Osteocyte (in vitro differentiated cells): ENCODE data around the gene DSTN. TPM values are rescaled to one million over a fixed set of nuclear protein-coding genes. Genes with fewer than 3 reads are reported as not detected.

Experiments used
- DNase-seq: peaks from one replicate; pipeline ENCODE4 v3.0.0; 2021; ENCODE audit warnings: mixed read lengths; ENCODE audit not compliant: unreplicated experiment; ENCODE audit errors: extremely low spot score
- H3K27ac Mint-ChIP-seq: one replicate; pipeline ENCODE4 v1.8.0; 2021; ENCODE audit warnings: mild to moderate bottlenecking, mixed read lengths; ENCODE audit not compliant: unreplicated experiment
- H3K27me3 Mint-ChIP-seq: one replicate; pipeline ENCODE4 v1.8.0; 2021; ENCODE audit warnings: mixed read lengths; ENCODE audit not compliant: unreplicated experiment
- H3K36me3 Mint-ChIP-seq: one replicate; pipeline ENCODE4 v1.8.0; 2021; ENCODE audit warnings: mixed read lengths; ENCODE audit not compliant: unreplicated experiment
- H3K4me1 Mint-ChIP-seq: one replicate; pipeline ENCODE4 v1.8.0; 2021; ENCODE audit warnings: mixed read lengths; ENCODE audit not compliant: unreplicated experiment
- H3K4me3 Mint-ChIP-seq: one replicate; pipeline ENCODE4 v1.8.0; 2021; ENCODE audit warnings: mild to moderate bottlenecking, moderate library complexity, mixed read lengths; ENCODE audit not compliant: unreplicated experiment
- H3K9me3 Mint-ChIP-seq: one replicate; pipeline ENCODE4 v1.8.0; 2021; ENCODE audit warnings: mixed read lengths; ENCODE audit not compliant: unreplicated experiment
- CTCF ChIP-seq: fragments of 200-600 bp; sonication (generic); IDR thresholded peaks from 2 replicates; pipeline ENCODE4 v1.5.0; 2021; ENCODE audit warnings: antibody characterized with exemption, mild to moderate bottlenecking, moderate library complexity
- total RNA-seq: library from RNA; stranded (reverse); gene quantifications from 2 replicates; pipeline ENCODE4 v1.2.1, GENCODE V29; 2021

The DSTN gene
- total RNA-seq, 1 donor from 2014 or later, result 684 TPM

GRCh38 chr20:17543531-17544131 is 26.2 kb upstream of the DSTN start:
- DNase-seq, result no peak
- Mint-ChIP-seq H3K9me3 (no peaks in the 10 kb centered on the region), H3K27me3 (no peaks in the 10 kb centered on the region), H3K4me1 (peaks cover 71% of the 10 kb centered on the region), H3K36me3 (no peaks in the 10 kb centered on the region), H3K4me3 (peak overlapping the region; percentile 36), H3K27ac (peak overlapping the region; percentile 96)
- TF ChIP-seq CTCF, result no peak

GRCh38 chr20:17545127-17545526 is 24.7 kb upstream of the DSTN start:
- H3K36me3 Mint-ChIP-seq, result no peaks in the 10 kb centered on the region
- no peak overlapping the region for H3K4me3 Mint-ChIP-seq
- H3K4me1 Mint-ChIP-seq, result peaks cover 64% of the 10 kb centered on the region
- no peak for TF ChIP-seq CTCF
- no peaks in the 10 kb centered on the region for H3K9me3 Mint-ChIP-seq
- DNase-seq, result no peak
- peak overlapping the region; percentile 71 for H3K27ac Mint-ChIP-seq
- H3K27me3 Mint-ChIP-seq, result no peaks in the 10 kb centered on the region

GRCh38 chr20:17549131-17549530 is 20.7 kb upstream of the DSTN start:
- Mint-ChIP-seq H3K4me3 (no peak overlapping the region), H3K36me3 (no peaks in the 10 kb centered on the region), H3K9me3 (no peaks in the 10 kb centered on the region), H3K27me3 (no peaks in the 10 kb centered on the region), H3K27ac (no peak overlapping the region), H3K4me1 (peaks cover 25% of the 10 kb centered on the region)
- TF ChIP-seq CTCF, result no peak
- DNase-seq, result no peak

GRCh38 chr20:17555106-17555505 is 14.8 kb upstream of the DSTN start:
- no peak for DNase-seq
- no peaks in the 10 kb centered on the region for H3K9me3 Mint-ChIP-seq
- no peaks in the 10 kb centered on the region for H3K36me3 Mint-ChIP-seq
- H3K4me1 Mint-ChIP-seq, result peaks cover 45% of the 10 kb centered on the region
- TF ChIP-seq CTCF, result no peak
- H3K27me3 Mint-ChIP-seq, result no peaks in the 10 kb centered on the region
- no peak overlapping the region for H3K4me3 Mint-ChIP-seq
- no peak overlapping the region for H3K27ac Mint-ChIP-seq

GRCh38 chr20:17556837-17557674 is 12.8 kb upstream of the DSTN start:
- no peaks in the 10 kb centered on the region for H3K27me3 Mint-ChIP-seq
- DNase-seq, result no peak
- H3K9me3 Mint-ChIP-seq, result peaks cover 3% of the 10 kb centered on the region
- peak overlapping the region; percentile 99 for H3K27ac Mint-ChIP-seq
- H3K4me3 Mint-ChIP-seq, result peak overlapping the region; percentile 73
- no peaks in the 10 kb centered on the region for H3K36me3 Mint-ChIP-seq
- H3K4me1 Mint-ChIP-seq, result peaks cover 63% of the 10 kb centered on the region
- no peak for TF ChIP-seq CTCF
